ENCODE results near the gene RTEL1. TPM values are rescaled to one million over a fixed set of nuclear protein-coding genes. Genes with fewer than 3 reads are reported as not detected.

RTEL1 gene
- total RNA-seq: 10 to 100 TPM; 56.8 to 84.6 TPM
- 34.2 TPM for polyA plus RNA-seq (ENCODE audit: insufficient read depth, low read depth, low replicate concordance)
- long read RNA-seq, donor 1, partial matches to known transcripts: 5 of 5 reads
- long read RNA-seq, donor 1, other reads (novel, unspliced or antisense): 0 of 5 reads
- long read RNA-seq, donor 2: 0 reads

GRCh38 chr20:63657937-63658748, at the start of gene RTEL1:
Gene RTEL1, plus strand, starts transcription at chr20:63658312. Its CDS starts 1,091 bp downstream, at chr20:63659403.
- peak within 1 kb of the TSS; percentile 82 to 84 for H3K27ac ChIP-seq
- no peaks in the 10 kb centered on the region for H3K36me3 ChIP-seq (ENCODE audit: low read depth, missing control alignments)
- no peaks in the 10 kb centered on the region for H3K9me3 ChIP-seq
- H3K4me1 ChIP-seq: peaks cover 23% of the 10 kb centered on the region
- DNase-seq: peak; percentile 95
- H3K4me3 ChIP-seq: peak within 1 kb of the TSS; percentile 69
- H3K27me3 ChIP-seq: no peaks in the 10 kb centered on the region
- intact Hi-C loops (cut with DNase I; ENCODE audit: low total_unique reads): no loop called here
- 0 to 2% methylated on average over 41 to 73 of the region's 73 CpGs for WGBS, 2 donors
- no peak for TF ChIP-seq POLR2A (IDR thresholded peaks at IDR 0.05)
- TF ChIP-seq, protein P1, sequence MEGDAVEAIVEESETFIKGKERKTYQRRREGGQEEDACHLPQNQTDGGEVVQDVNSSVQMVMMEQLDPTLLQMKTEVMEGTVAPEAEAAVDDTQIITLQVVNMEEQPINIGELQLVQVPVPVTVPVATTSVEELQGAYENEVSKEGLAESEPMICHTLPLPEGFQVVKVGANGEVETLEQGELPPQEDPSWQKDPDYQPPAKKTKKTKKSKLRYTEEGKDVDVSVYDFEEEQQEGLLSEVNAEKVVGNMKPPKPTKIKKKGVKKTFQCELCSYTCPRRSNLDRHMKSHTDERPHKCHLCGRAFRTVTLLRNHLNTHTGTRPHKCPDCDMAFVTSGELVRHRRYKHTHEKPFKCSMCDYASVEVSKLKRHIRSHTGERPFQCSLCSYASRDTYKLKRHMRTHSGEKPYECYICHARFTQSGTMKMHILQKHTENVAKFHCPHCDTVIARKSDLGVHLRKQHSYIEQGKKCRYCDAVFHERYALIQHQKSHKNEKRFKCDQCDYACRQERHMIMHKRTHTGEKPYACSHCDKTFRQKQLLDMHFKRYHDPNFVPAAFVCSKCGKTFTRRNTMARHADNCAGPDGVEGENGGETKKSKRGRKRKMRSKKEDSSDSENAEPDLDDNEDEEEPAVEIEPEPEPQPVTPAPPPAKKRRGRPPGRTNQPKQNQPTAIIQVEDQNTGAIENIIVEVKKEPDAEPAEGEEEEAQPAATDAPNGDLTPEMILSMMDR (IDR thresholded peaks at IDR 0.05): no peak

- Histone ChIP-seq H3K9me3 (no peaks in the 10 kb centered on the region), H3K36me3 (ENCODE audit: low read depth, missing control alignments) (no peaks in the 10 kb centered on the region), H3K27ac (no peak overlapping the region), H3K27me3 (no peaks in the 10 kb centered on the region), H3K4me1 (no peaks in the 10 kb centered on the region), H3K4me3 (no peak overlapping the region)
- 91 to 95% methylated on average over 17 of the region's 17 CpGs for WGBS, 2 donors
- intact Hi-C loops (cut with DNase I; ENCODE audit: low total_unique reads): no loop called here
- no peak for TF ChIP-seq POLR2A (IDR thresholded peaks at IDR 0.05)
- TF ChIP-seq, protein P1 (IDR thresholded peaks at IDR 0.05): no peak
- DNase-seq: no peak
These were observed 47.3 kb upstream of the RTEL1 start for GRCh38 chr20:63610581-63611435.

DNA sequence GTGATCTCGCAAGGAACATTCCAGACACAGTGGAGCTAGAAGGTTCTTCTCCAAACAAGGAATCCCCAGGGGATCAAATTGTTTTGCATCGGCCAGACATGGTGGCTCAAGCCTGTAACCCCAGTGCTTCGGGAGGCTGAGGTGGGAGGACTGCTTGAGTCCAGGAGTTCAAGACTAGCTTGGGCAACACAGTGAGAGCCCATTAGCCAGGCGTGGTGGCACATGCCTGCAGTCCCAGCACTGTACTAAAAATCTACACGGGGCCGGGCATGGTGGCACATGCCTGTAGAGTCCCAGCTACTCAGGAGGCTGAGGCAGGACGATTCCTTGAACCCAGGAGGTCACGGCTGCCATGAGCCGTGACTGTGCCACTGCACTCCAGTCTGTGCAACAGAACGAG, 46.5 kb upstream of the RTEL1 start:
- no peaks in the 10 kb centered on the region for H3K36me3 ChIP-seq (ENCODE audit: low read depth, missing control alignments)
- intact Hi-C loops (cut with DNase I; ENCODE audit: low total_unique reads): no loop called here

GRCh38 chr20:63612276-63612931, 45.7 kb upstream of the RTEL1 start:
- no peak for TF ChIP-seq POLR2A (IDR thresholded peaks at IDR 0.05)
- TF ChIP-seq, protein P1 (IDR thresholded peaks at IDR 0.05): no peak
- 80 to 81% methylated on average over 20 of the region's 20 CpGs for WGBS, 2 donors
- Histone ChIP-seq H3K4me1 (no peaks in the 10 kb centered on the region), H3K36me3 (ENCODE audit: low read depth, missing control alignments) (no peaks in the 10 kb centered on the region), H3K9me3 (no peaks in the 10 kb centered on the region), H3K4me3 (no peak overlapping the region), H3K27ac (no peak overlapping the region), H3K27me3 (no peaks in the 10 kb centered on the region)
- intact Hi-C loops (cut with DNase I; ENCODE audit: low total_unique reads): no loop called here
- no peak for DNase-seq

More for the DNA sequence above, 46.5 kb upstream of the RTEL1 start:
- Histone ChIP-seq H3K27me3 (no peaks in the 10 kb centered on the region), H3K4me3 (no peak overlapping the region), H3K9me3 (no peaks in the 10 kb centered on the region), H3K27ac (no peak overlapping the region), H3K4me1 (no peaks in the 10 kb centered on the region)
- DNase-seq: no peak
- TF ChIP-seq, protein P1 (IDR thresholded peaks at IDR 0.05): no peak
- no peak for TF ChIP-seq POLR2A (IDR thresholded peaks at IDR 0.05)
- WGBS, 2 donors: 84 to 87% methylated on average over 10 of the region's 10 CpGs

Measured in testis (tissue), 5 donors.